Endodermal cell (in vitro differentiated cells): ENCODE results near the gene ZC3H18. TPM values are rescaled to one million over a fixed set of nuclear protein-coding genes. Genes with fewer than 3 reads are reported as not detected.

ENCODE experiments used
- DNase-seq: peaks from one replicate; pipeline ENCODE4 v3.0.0-alpha.2; 2017
- H3K27ac ChIP-seq: 2 replicates; pipeline ENCODE4 v1.5.1; 2013; ENCODE audit warnings: mild to moderate bottlenecking, low read depth, low read length, moderate library complexity
- H3K27me3 ChIP-seq: 2 replicates; pipeline ENCODE4 v1.6.1; 2013; ENCODE audit warnings: mild to moderate bottlenecking, low read length, moderate library complexity; ENCODE audit not compliant: insufficient read depth, control insufficient read depth, poor library complexity, severe bottlenecking
- H3K36me3 ChIP-seq: 2 replicates; pipeline ENCODE4 v1.7.0; 2013; ENCODE audit warnings: mild to moderate bottlenecking, low read length, moderate library complexity; ENCODE audit not compliant: control insufficient read depth, insufficient read depth
- H3K4me1 ChIP-seq: one replicate; pipeline ENCODE4 v1.7.0; 2013; ENCODE audit warnings: low read length; ENCODE audit not compliant: control insufficient read depth, insufficient read depth
- H3K4me3 ChIP-seq: 2 replicates; pipeline ENCODE4 v1.5.1; 2013; ENCODE audit warnings: mild to moderate bottlenecking, low read length, moderate library complexity
- H3K9ac ChIP-seq: 2 replicates; pipeline ENCODE4 v1.6.1; 2013; ENCODE audit warnings: mild to moderate bottlenecking, low read length, moderate library complexity; ENCODE audit not compliant: poor library complexity, severe bottlenecking; ENCODE audit errors: extremely low read depth
- H3K9me3 ChIP-seq: 2 replicates; pipeline ENCODE4 v1.6.1; 2013; ENCODE audit warnings: mild to moderate bottlenecking, low read length, moderate library complexity; ENCODE audit not compliant: control insufficient read depth
- H3K27ac Mint-ChIP-seq: 2 replicates; pipeline ENCODE4 v1.8.0; 2020; ENCODE audit warnings: mixed read lengths
- H3K27me3 Mint-ChIP-seq: 2 replicates; pipeline ENCODE4 v1.8.0; 2021; ENCODE audit warnings: mild to moderate bottlenecking, mixed read lengths; ENCODE audit not compliant: insufficient read depth
- H3K36me3 Mint-ChIP-seq: 2 replicates; pipeline ENCODE4 v1.8.0; 2020; ENCODE audit warnings: low read depth, mixed read lengths
- H3K4me1 Mint-ChIP-seq: 2 replicates; pipeline ENCODE4 v1.8.0; 2020; ENCODE audit warnings: mixed read lengths
- H3K4me3 Mint-ChIP-seq: 2 replicates; pipeline ENCODE4 v1.8.0; 2020; ENCODE audit warnings: mild to moderate bottlenecking, moderate library complexity, mixed read lengths
- H3K9me3 Mint-ChIP-seq: 2 replicates; pipeline ENCODE4 v1.8.0; 2020; ENCODE audit warnings: mild to moderate bottlenecking, mixed read lengths
- CTCF ChIP-seq: fragments of 200-600 bp; sonication (generic); conservative IDR thresholded peaks from 2 replicates; pipeline ENCODE4 v1.5.0; 2021; ENCODE audit warnings: antibody characterized with exemption, mild to moderate bottlenecking
- WGBS, 2 experiments: methylation state at CpG; one replicate each; pipeline versions ENCODE4 v1.1.5 to v1.1.7; 2013; ENCODE audit warnings: missing lambda C conversion rate in 2 of 2, mixed read lengths in 1 of 2; ENCODE audit not compliant: insufficient coverage in 1 of 2, insufficient read length in 1 of 2; 5-methylcytosine and 5-hydroxymethylcytosine counted together
- total RNA-seq, 2 donors: library from RNA; stranded (reverse); fragmentation: NEBNext Ultra II Directional in 1 of 2; extraction: Animal tissue kit (Norgen Biotek cat#: 25700) in 1 of 2; gene quantifications; 2 replicates in 1 of 2; 3 replicates in 1 of 2; pipeline ENCODE4 v1.2.1, GENCODE V29; 2021

The ZC3H18 gene
- total RNA-seq, 2 donors from 2014 or later: 75.4 to 76.6 TPM

- H3K27me3 ChIP-seq: no peaks in the 10 kb centered on the region
- H3K4me3 ChIP-seq: peak overlapping the region; percentile 90
- Mint-ChIP-seq H3K36me3 (peaks cover 15% of the 10 kb centered on the region), H3K9me3 (no peaks in the 10 kb centered on the region), H3K4me3 (peak overlapping the region; percentile 78), H3K27me3 (no peaks in the 10 kb centered on the region), H3K4me1 (peaks cover 5% of the 10 kb centered on the region), H3K27ac (no peak overlapping the region)
- 16 to 33% methylated on average over 12 to 37 of the region's 37 CpGs for WGBS, 2 experiments
- TF ChIP-seq CTCF: no peak
- H3K9ac ChIP-seq: peak overlapping the region; percentile 60
- DNase-seq: peak; percentile 77
- H3K4me1 ChIP-seq: peaks cover 5% of the 10 kb centered on the region
- H3K27ac ChIP-seq: no peak overlapping the region
- H3K36me3 ChIP-seq: no peaks in the 10 kb centered on the region
- no peaks in the 10 kb centered on the region for H3K9me3 ChIP-seq
Measured at GRCh38 chr16:88649924-88650748, 79.9 kb downstream of the ZC3H18 start.

- no peak for TF ChIP-seq CTCF
- no peak within 1 kb of the TSS for H3K27ac ChIP-seq
- H3K4me3 ChIP-seq: peak within 1 kb of the TSS; percentile 90
- H3K36me3 ChIP-seq: no peaks in the 10 kb centered on the region
- H3K27ac Mint-ChIP-seq: peak within 1 kb of the TSS; percentile 48
- H3K4me1 Mint-ChIP-seq: peaks cover 5% of the 10 kb centered on the region
- H3K27me3 Mint-ChIP-seq: no peaks in the 10 kb centered on the region
- peak; percentile 94 for DNase-seq
- H3K4me1 ChIP-seq: peaks cover 5% of the 10 kb centered on the region
- H3K4me3 Mint-ChIP-seq: peak within 1 kb of the TSS; percentile 78
- H3K9ac ChIP-seq: peak within 1 kb of the TSS; percentile 60
- H3K36me3 Mint-ChIP-seq: peaks cover 13% of the 10 kb centered on the region
- H3K9me3 ChIP-seq: no peaks in the 10 kb centered on the region
- no peaks in the 10 kb centered on the region for H3K27me3 ChIP-seq
- no peaks in the 10 kb centered on the region for H3K9me3 Mint-ChIP-seq
- 0 to 10% methylated on average over 15 to 41 of the region's 41 CpGs for WGBS, 2 experiments
Measured at GRCh38 chr16:88650749-88651275, 80.6 kb downstream of the ZC3H18 start, which contains the start of gene CYBA. Gene CYBA, minus strand, starts transcription at chr16:88651053. Its CDS starts 40 bp downstream, at chr16:88651013.

- no peak overlapping the region for H3K9ac ChIP-seq
Measured at GRCh38 chr16:88651276-88651988, 81.2 kb downstream of the ZC3H18 start.

More at GRCh38 chr16:88651276-88651988, 81.2 kb downstream of the ZC3H18 start:
- no peaks in the 10 kb centered on the region for H3K9me3 ChIP-seq
- peak; percentile 83 for DNase-seq
- 64 to 74% methylated on average over 15 to 24 of the region's 24 CpGs for WGBS, 2 experiments
- TF ChIP-seq CTCF: no peak
- Mint-ChIP-seq H3K27me3 (no peaks in the 10 kb centered on the region), H3K4me1 (peaks cover 5% of the 10 kb centered on the region), H3K36me3 (peaks cover 16% of the 10 kb centered on the region), H3K27ac (peak overlapping the region; percentile 48), H3K9me3 (no peaks in the 10 kb centered on the region), H3K4me3 (peak overlapping the region; percentile 78)
- no peak overlapping the region for H3K27ac ChIP-seq
- H3K27me3 ChIP-seq: no peaks in the 10 kb centered on the region
- H3K36me3 ChIP-seq: no peaks in the 10 kb centered on the region
- H3K4me3 ChIP-seq: peak overlapping the region; percentile 90
- peaks cover 5% of the 10 kb centered on the region for H3K4me1 ChIP-seq
